HEK293 (cell line): ENCODE data around the gene SIRT7.
A peak's percentile ranks its signal among the peaks of the same experiment; 100 is the strongest.

ENCODE experiments used
- CTCF ChIA-PET: fragments of 350-600 bp; formaldehyde crosslinking; extraction: SDS; loops from one replicate; lab custom pipeline; 2021; ENCODE audit warnings: antibody characterized with exemption; lab: Yijun Ruan, JAX
- POLR2A ChIA-PET: fragments of 300-600 bp; formaldehyde crosslinking; extraction: SDS; loops from one replicate; lab custom pipeline; 2020; ENCODE audit warnings: antibody characterized with exemption, inconsistent platforms; lab: Yijun Ruan, JAX
- H3K27ac ChIP-seq: fragments of 200-500 bp; sonication (Bioruptor generic); 2 replicates; pipeline ENCODE4 v1.5.1; 2014; ENCODE audit warnings: low read depth, low read length, control low read depth, inconsistent platforms; ENCODE audit errors: extremely low read depth
- H3K36me3 ChIP-seq, 2 experiments: fragments of 200-500 bp in 1 of 2; sonication (Bioruptor generic) in 1 of 2; 1 replicate in 1 of 2; 2 replicates in 1 of 2; pipeline ENCODE4 v1.5.1; 2014 to 2017; ENCODE audit warnings: inconsistent platforms in 2 of 2, low read length in 2 of 2; ENCODE audit not compliant: control insufficient read depth in 2 of 2, insufficient read depth in 1 of 2
- H3K4me1 ChIP-seq: fragments of 200-500 bp; sonication (Bioruptor generic); 2 replicates; pipeline ENCODE4 v1.5.1; 2014; ENCODE audit warnings: mild to moderate bottlenecking, low read length, inconsistent platforms; ENCODE audit not compliant: control insufficient read depth, insufficient read depth
- H3K4me3 ChIP-seq: 2 replicates; pipeline ENCODE4 v1.5.1; 2011; ENCODE audit warnings: low read depth, mild to moderate bottlenecking, control low read depth, low read length, moderate library complexity
- H3K9me3 ChIP-seq: fragments of 200-500 bp; sonication (Bioruptor generic); 2 replicates; pipeline ENCODE4 v1.5.1; 2014; ENCODE audit warnings: low read depth, low read length, inconsistent platforms; ENCODE audit not compliant: control insufficient read depth, insufficient read depth
- HIC1 ChIP-seq: fragments of 450-650 bp; formaldehyde crosslinking; IDR thresholded peaks from 2 replicates; pipeline ENCODE4 v1.5.1; 2016; ENCODE audit warnings: missing biosample characterization, missing genetic modification characterization
- ZNF121 ChIP-seq: fragments of 450-650 bp; formaldehyde crosslinking; IDR thresholded peaks from 2 replicates; pipeline ENCODE4 v1.5.1; 2016; ENCODE audit warnings: missing biosample characterization, missing genetic modification characterization
- ZNF221 ChIP-seq: fragments of 450-650 bp; formaldehyde crosslinking; IDR thresholded peaks from 2 replicates; pipeline ENCODE4 v1.5.1; 2017; ENCODE audit warnings: missing biosample characterization, missing genetic modification characterization, borderline replicate concordance
- ZNF26 ChIP-seq: fragments of 450-650 bp; formaldehyde crosslinking; IDR thresholded peaks from 2 replicates; pipeline ENCODE4 v1.5.1; 2016; ENCODE audit warnings: missing biosample characterization, missing genetic modification characterization
- ZNF362 ChIP-seq: fragments of 450-650 bp; formaldehyde crosslinking; IDR thresholded peaks from 2 replicates; pipeline ENCODE4 v1.5.1; 2016; ENCODE audit warnings: missing biosample characterization, missing genetic modification characterization
- ZNF37A ChIP-seq: fragments of 450-650 bp; IDR thresholded peaks from 2 replicates; pipeline ENCODE4 v1.5.1; 2018; ENCODE audit warnings: missing biosample characterization, missing genetic modification characterization
- ZNF600 ChIP-seq: fragments of 450-650 bp; formaldehyde crosslinking; IDR thresholded peaks from 2 replicates; pipeline ENCODE4 v1.5.1; 2016; ENCODE audit warnings: missing biosample characterization, missing genetic modification characterization
- ZNF626 ChIP-seq: fragments of 450-650 bp; sonication (Bioruptor Pico); formaldehyde crosslinking; IDR thresholded peaks from 2 replicates; pipeline ENCODE4 v1.5.1; 2018; ENCODE audit warnings: missing biosample characterization, missing genetic modification characterization, inconsistent platforms
- TF ChIP-seq, protein P1 (sequence below): fragments of 450-650 bp; formaldehyde crosslinking; IDR thresholded peaks from 2 replicates; pipeline ENCODE4 v1.5.1; 2017; ENCODE audit warnings: missing biosample characterization, missing genetic modification characterization
- TF ChIP-seq, protein P2 (sequence below): fragments of 450-650 bp; IDR thresholded peaks from 2 replicates; pipeline ENCODE4 v1.5.1; 2018; ENCODE audit warnings: missing biosample characterization, mild to moderate bottlenecking, missing genetic modification characterization
- TF ChIP-seq, protein P3 (sequence below): fragments of 450-650 bp; formaldehyde crosslinking; IDR thresholded peaks from 2 replicates; pipeline ENCODE4 v1.5.1; 2017; ENCODE audit warnings: missing biosample characterization, missing genetic modification characterization
- TF ChIP-seq, protein P4 (sequence below): fragments of 450-650 bp; formaldehyde crosslinking; IDR thresholded peaks from 2 replicates; pipeline ENCODE4 v1.5.1; 2016; ENCODE audit warnings: missing biosample characterization, missing genetic modification characterization

Gene SIRT7

GRCh38 chr17:81925860-81926450, 8.0 kb upstream of the SIRT7 start:
- ChIA-PET CTCF (interaction anchor here (0.7 to 1.7 kb wide), 4 partner anchors 9 to 113 kb away, joined by 3 to 11 read pairs (median 4); partner anchors contain the start of gene PCYT2), POLR2A (interaction anchor here (0.5 to 3.2 kb wide), 17 partner anchors 9 to 1377 kb away, joined by 3 to 22 read pairs (median 4); partner anchors contain the start of genes ARL16, DCXR, HGS and LRRC45)
- Histone ChIP-seq H3K4me3 (peak overlapping the region; percentile 79), H3K4me1 (peaks cover 3% of the 10 kb centered on the region; the same call in 1 of the 2 replicates)
- TF ChIP-seq HIC1 (0 out of 2 replicates have a peak, but pooled peaks have one; percentile 51), ZNF362 (tag by site-specific recombination) (no peak)
- TF ChIP-seq, protein P1, sequence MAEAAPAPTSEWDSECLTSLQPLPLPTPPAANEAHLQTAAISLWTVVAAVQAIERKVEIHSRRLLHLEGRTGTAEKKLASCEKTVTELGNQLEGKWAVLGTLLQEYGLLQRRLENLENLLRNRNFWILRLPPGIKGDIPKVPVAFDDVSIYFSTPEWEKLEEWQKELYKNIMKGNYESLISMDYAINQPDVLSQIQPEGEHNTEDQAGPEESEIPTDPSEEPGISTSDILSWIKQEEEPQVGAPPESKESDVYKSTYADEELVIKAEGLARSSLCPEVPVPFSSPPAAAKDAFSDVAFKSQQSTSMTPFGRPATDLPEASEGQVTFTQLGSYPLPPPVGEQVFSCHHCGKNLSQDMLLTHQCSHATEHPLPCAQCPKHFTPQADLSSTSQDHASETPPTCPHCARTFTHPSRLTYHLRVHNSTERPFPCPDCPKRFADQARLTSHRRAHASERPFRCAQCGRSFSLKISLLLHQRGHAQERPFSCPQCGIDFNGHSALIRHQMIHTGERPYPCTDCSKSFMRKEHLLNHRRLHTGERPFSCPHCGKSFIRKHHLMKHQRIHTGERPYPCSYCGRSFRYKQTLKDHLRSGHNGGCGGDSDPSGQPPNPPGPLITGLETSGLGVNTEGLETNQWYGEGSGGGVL (tag by site-specific recombination): 0 out of 2 replicates have a peak, but pooled peaks have one; percentile 7
- TF ChIP-seq, protein P2, sequence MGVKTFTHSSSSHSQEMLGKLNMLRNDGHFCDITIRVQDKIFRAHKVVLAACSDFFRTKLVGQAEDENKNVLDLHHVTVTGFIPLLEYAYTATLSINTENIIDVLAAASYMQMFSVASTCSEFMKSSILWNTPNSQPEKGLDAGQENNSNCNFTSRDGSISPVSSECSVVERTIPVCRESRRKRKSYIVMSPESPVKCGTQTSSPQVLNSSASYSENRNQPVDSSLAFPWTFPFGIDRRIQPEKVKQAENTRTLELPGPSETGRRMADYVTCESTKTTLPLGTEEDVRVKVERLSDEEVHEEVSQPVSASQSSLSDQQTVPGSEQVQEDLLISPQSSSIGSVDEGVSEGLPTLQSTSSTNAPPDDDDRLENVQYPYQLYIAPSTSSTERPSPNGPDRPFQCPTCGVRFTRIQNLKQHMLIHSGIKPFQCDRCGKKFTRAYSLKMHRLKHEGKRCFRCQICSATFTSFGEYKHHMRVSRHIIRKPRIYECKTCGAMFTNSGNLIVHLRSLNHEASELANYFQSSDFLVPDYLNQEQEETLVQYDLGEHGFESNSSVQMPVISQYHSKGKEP (tag by site-specific recombination): no peak
- TF ChIP-seq, protein P3, sequence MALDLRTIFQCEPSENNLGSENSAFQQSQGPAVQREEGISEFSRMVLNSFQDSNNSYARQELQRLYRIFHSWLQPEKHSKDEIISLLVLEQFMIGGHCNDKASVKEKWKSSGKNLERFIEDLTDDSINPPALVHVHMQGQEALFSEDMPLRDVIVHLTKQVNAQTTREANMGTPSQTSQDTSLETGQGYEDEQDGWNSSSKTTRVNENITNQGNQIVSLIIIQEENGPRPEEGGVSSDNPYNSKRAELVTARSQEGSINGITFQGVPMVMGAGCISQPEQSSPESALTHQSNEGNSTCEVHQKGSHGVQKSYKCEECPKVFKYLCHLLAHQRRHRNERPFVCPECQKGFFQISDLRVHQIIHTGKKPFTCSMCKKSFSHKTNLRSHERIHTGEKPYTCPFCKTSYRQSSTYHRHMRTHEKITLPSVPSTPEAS (tag by site-specific recombination): peak; percentile 63; the same call in 1 of the 2 replicates
- TF ChIP-seq, all 188 proteins: peak for 3
- H3K27ac ChIP-seq: peak overlapping the region; percentile 90
- H3K9me3 ChIP-seq: no peaks in the 10 kb centered on the region
- peaks cover 6 to 18% of the 10 kb centered on the region in 2 experiments; a peak in 1 of 3 replicates for H3K36me3 ChIP-seq

DNA sequence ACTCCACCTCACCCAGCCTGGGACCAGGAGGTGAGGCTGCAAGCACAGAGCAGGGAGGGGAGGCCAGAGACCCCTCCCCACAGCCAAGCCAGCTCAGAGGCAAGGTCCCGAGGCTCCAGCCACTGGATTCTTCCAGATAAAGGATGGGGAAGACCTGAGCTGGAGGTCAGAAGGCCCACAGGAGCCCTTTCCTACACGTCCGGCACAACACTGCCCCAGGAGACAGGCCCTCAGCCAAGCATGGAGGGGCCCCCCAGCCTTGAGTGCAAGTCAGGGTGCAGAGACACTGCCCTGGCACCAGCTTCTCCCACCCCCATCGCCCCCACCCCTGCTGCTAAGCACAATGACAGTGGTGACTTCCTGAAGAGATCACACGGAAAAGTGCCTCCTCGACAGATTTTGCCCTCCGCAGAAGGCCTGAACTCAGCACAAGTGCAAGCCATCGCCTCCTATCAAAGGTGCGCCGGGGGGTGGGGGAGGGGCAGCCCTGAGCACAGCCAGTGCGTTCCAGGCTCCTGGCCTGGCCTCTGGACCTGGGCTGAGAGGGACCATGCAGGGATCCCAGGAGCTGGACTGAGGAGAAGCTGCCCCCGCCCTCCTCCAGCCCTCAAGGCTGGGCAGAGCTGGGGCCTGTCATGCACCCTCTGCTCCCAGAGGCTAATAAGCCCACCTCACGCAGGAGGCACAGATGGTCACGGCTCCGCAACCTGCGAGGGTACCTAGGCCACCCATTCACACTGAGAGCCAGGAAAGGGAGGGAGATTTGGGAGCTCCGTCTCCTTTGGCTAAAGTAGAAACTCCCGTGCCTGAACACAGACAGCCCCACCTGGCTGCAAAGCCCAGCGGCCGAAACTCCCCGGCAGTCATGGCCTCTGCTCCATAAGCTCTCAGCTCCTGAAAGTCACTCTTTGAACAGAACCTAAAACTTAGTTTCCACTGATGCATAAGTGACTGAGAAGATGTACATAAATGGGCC, 6.9 kb upstream of the SIRT7 start:
- TF ChIP-seq ZNF626 (tag by site-specific recombination) (no peak), ZNF121 (no peak), ZNF26 (tag by site-specific recombination) (no peak), ZNF37A (no peak), ZNF221 (tag by site-specific recombination) (no peak), ZNF600 (tag by site-specific recombination) (peak; percentile 76)
- TF ChIP-seq, protein P4, sequence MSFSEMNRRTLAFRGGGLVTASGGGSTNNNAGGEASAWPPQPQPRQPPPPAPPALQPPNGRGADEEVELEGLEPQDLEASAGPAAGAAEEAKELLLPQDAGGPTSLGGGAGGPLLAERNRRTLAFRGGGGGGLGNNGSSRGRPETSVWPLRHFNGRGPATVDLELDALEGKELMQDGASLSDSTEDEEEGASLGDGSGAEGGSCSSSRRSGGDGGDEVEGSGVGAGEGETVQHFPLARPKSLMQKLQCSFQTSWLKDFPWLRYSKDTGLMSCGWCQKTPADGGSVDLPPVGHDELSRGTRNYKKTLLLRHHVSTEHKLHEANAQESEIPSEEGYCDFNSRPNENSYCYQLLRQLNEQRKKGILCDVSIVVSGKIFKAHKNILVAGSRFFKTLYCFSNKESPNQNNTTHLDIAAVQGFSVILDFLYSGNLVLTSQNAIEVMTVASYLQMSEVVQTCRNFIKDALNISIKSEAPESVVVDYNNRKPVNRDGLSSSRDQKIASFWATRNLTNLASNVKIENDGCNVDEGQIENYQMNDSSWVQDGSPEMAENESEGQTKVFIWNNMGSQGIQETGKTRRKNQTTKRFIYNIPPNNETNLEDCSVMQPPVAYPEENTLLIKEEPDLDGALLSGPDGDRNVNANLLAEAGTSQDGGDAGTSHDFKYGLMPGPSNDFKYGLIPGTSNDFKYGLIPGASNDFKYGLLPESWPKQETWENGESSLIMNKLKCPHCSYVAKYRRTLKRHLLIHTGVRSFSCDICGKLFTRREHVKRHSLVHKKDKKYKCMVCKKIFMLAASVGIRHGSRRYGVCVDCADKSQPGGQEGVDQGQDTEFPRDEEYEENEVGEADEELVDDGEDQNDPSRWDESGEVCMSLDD (tag by site-specific recombination): no peak
- POLR2A ChIA-PET: interaction anchor here (0.6 to 3.2 kb wide), 10 partner anchors 8 to 1376 kb away, joined by 3 to 22 read pairs (median 4); partner anchors contain the start of genes DCXR, LRRC45, MRPL12 and SIRT7
- Histone ChIP-seq H3K4me3 (no peak overlapping the region), H3K27ac (no peak overlapping the region), H3K9me3 (no peaks in the 10 kb centered on the region), H3K4me1 (peaks cover 3% of the 10 kb centered on the region; the same call in 1 of the 2 replicates), H3K36me3 (peaks cover 6 to 29% of the 10 kb centered on the region in 2 experiments; a peak in 1 of 3 replicates)
- CTCF ChIA-PET: interaction anchor here (0.5 to 1.2 kb wide), 7 partner anchors 11 to 158 kb away, joined by 3 to 4 read pairs (median 3); partner anchors contain the start of gene PCYT2
